Measurements from ENCODE around the gene DAPK1.

- TF ChIP-seq MAX (IDR thresholded peaks at IDR 0.05; ENCODE audit: insufficient read depth, insufficient read length), result no peak
- TF ChIP-seq CTCF (IDR thresholded peaks at IDR 0.05; ENCODE audit: extremely low read depth in 1 of 2, insufficient read depth in 1 of 2, low read depth in 1 of 2, low read length in 2 of 2), result no peak
- no peak for TF ChIP-seq POLR2A (IDR thresholded peaks at IDR 0.05; ENCODE audit: low read depth, low read length)
- no peak for TF ChIP-seq POLR2AphosphoS5 (IDR thresholded peaks at IDR 0.05; ENCODE audit: insufficient read depth, low read depth, low read length)
- TF ChIP-seq FOS (IDR thresholded peaks at IDR 0.05; ENCODE audit: borderline replicate concordance, insufficient read depth, low read length), result no peak
- no peak for TF ChIP-seq EZH2 (IDR thresholded peaks at IDR 0.05; ENCODE audit: borderline replicate concordance, low read depth, low read length, severe bottlenecking)
These were observed 42.9 kb downstream of the DAPK1 start for GRCh38 chr9:87540444-87541105.
